DOHH2 (cell line): ENCODE measurements around the gene NLRC3.

Experiments used
- CTCF ChIP-seq: fragments of 200-600 bp; sonication (generic); IDR thresholded peaks from one replicate; pipeline ENCODE4 v1.5.1; 2014; ENCODE audit warnings: antibody characterized with exemption, mild to moderate bottlenecking, low read depth, low read length; ENCODE audit not compliant: poor library complexity, severe bottlenecking
- EZH2phosphoT487 ChIP-seq: fragments of 200-600 bp; sonication (generic); IDR thresholded peaks from 2 replicates; pipeline ENCODE4 v1.6.1; 2017; ENCODE audit warnings: borderline replicate concordance, mild to moderate bottlenecking, antibody characterized with exemption, low read length, moderate library complexity, mixed read lengths

DNA sequence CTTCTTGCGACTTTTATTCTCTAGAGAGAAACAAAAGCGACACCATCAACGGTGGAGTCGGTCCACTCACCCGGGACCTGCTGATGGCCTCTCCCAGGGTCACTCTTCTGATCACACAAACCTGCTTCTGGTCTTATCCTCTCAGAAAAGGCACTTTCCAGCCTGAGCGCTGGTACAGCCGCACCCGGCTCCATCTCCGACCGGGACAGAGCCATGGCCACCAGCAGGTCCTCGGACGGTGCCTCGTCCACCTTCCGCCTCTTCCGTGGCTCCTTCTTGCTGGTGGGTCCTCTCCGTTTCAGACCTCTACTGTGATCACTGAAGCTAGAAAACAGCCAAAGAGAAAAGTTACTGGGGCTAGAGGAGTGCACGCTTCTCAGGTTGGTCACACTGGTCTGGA, 20.5 kb upstream of the NLRC3 start:
- TF ChIP-seq CTCF, result no peak
- TF ChIP-seq EZH2phosphoT487, result no peak
